K562 (cell line): ENCODE measurements around the gene ALOX12. TPM values are rescaled to one million over a fixed set of nuclear protein-coding genes. Genes with fewer than 3 reads are reported as not detected.
A peak's percentile ranks its signal among the peaks of the same experiment; 100 is the strongest.

Experiments
- COPS2 ChIP-seq: fragments of 450-650 bp; conservative IDR thresholded peaks from 2 replicates; pipeline ENCODE4 v1.6.1; 2016; ENCODE audit warnings: mild to moderate bottlenecking, moderate library complexity
- FOXP1 ChIP-seq: sonication (generic); formaldehyde crosslinking; IDR thresholded peaks from 2 replicates; pipeline ENCODE4 v1.8.0; 2022; ENCODE audit warnings: mild to moderate bottlenecking, missing genetic modification reagents
- JUND ChIP-seq, 2 experiments: IDR thresholded peaks; 2 replicates in 1 of 2; 3 replicates in 1 of 2; pipeline ENCODE4 v1.6.1; 2011; ENCODE audit warnings: borderline replicate concordance in 2 of 2, low read depth in 2 of 2, low read length in 2 of 2, improper control_type of control experiment in 1 of 2, missing biosample characterization in 1 of 2, missing genetic modification characterization in 1 of 2, missing genetic modification reagents in 1 of 2
- MCM2 ChIP-seq: fragments of 450-650 bp; IDR thresholded peaks from 2 replicates; pipeline ENCODE4 v1.6.1; 2017; ENCODE audit warnings: low read depth, mild to moderate bottlenecking
- NELFE ChIP-seq: IDR thresholded peaks from 2 replicates; pipeline ENCODE4 v1.6.1; 2011; ENCODE audit warnings: mild to moderate bottlenecking; ENCODE audit not compliant: insufficient read depth, insufficient read length
- NFE2 ChIP-seq: IDR thresholded peaks from 2 replicates; pipeline ENCODE4 v1.6.1; 2014; ENCODE audit warnings: antibody characterized with exemption, low read depth
- POLR2B ChIP-seq: fragments of 450-650 bp; IDR thresholded peaks from 2 replicates; pipeline ENCODE4 v1.6.1; 2018; ENCODE audit warnings: low read depth; ENCODE audit not compliant: partially characterized antibody
- PTTG1 ChIP-seq: fragments of 450-650 bp; IDR thresholded peaks from 2 replicates; pipeline ENCODE4 v1.6.1; 2016; ENCODE audit warnings: low read depth, mild to moderate bottlenecking, missing genetic modification characterization, missing compliant biosample characterization
- TAF9B ChIP-seq: fragments of 450-650 bp; IDR thresholded peaks from 2 replicates; pipeline ENCODE4 v1.6.1; 2018; ENCODE audit warnings: mild to moderate bottlenecking; ENCODE audit not compliant: partially characterized antibody
- TCF7L2 ChIP-seq: fragments of 150-350 bp; IDR thresholded peaks from 2 replicates; pipeline ENCODE4 v1.6.1; 2016; ENCODE audit warnings: low read depth, mild to moderate bottlenecking, low read length, moderate library complexity
- ZNF146 ChIP-seq: IDR thresholded peaks from one replicate; pipeline ENCODE4 v1.6.1; 2018; ENCODE audit warnings: missing compliant biosample characterization; ENCODE audit not compliant: unreplicated experiment
- ZNF561 ChIP-seq: fragments of 450-650 bp; formaldehyde crosslinking; conservative IDR thresholded peaks from 2 replicates; pipeline ENCODE4 v1.4.0; 2020; ENCODE audit warnings: mild to moderate bottlenecking, moderate library complexity
- polyA plus RNA-seq, 8 experiments: library from polyadenylated mRNA; depleted of rRNA in 4 of 8; stranded (reverse) in 5 of 8; unstranded in 3 of 8; fragments of >200 nt; fragmentation: Nextera tagmentation in 2 of 8; fragmentation: Illumina TruSeq in 1 of 8; extraction: Ambion mirVana in 2 of 8; extraction: Trizol in 1 of 8; gene quantifications; 2 replicates each; pipeline versions ENCODE4 v1.2.1 to v1.2.3, GENCODE V29; 2011 to 2014; ENCODE audit warnings: inconsistent platforms in 1 of 8, missing spikeins in 1 of 8
- total RNA-seq, 7 experiments: library from RNA; depleted of rRNA in 6 of 7; stranded (reverse); fragments of >200 nt in 6 of 7; fragmentation: Illumina TruSeq in 2 of 7; extraction: Trizol in 2 of 7; gene quantifications; 2 replicates each; pipeline versions ENCODE4 v1.2.1 to v1.2.3, GENCODE V29; 2011 to 2021; ENCODE audit warnings: low replicate concordance in 1 of 7
- TF ChIP-seq, protein P1 (sequence below): fragments of 250-450 bp; sonication (Bioruptor Pico); IDR thresholded peaks from 2 replicates; pipeline ENCODE4 v1.4.0; 2020
- TF ChIP-seq, protein P2 (sequence below): sonication (generic); formaldehyde crosslinking; IDR thresholded peaks from 2 replicates; pipeline ENCODE4 v1.8.0; 2022; ENCODE audit warnings: mild to moderate bottlenecking, missing genetic modification reagents
- TF ChIP-seq, protein P3 (sequence below): fragments of 200-400 bp; formaldehyde crosslinking; IDR thresholded peaks from 2 replicates; pipeline ENCODE4 v1.6.1; 2017; ENCODE audit warnings: mild to moderate bottlenecking, low read depth, low read length, moderate library complexity
- TF ChIP-seq, protein P4 (sequence below): sonication (generic); formaldehyde crosslinking; IDR thresholded peaks from 2 replicates; pipeline ENCODE4 v1.8.1; 2022; ENCODE audit warnings: missing genetic modification reagents

Gene ALOX12
- total and polyA plus RNA-seq, 9 of the 15 experiments (the other 6 are each of a cell fraction or from before 2014, with no cell fraction given) = 0.09 to 1.1 (median 0.47) TPM; not detected in 1

DNA sequence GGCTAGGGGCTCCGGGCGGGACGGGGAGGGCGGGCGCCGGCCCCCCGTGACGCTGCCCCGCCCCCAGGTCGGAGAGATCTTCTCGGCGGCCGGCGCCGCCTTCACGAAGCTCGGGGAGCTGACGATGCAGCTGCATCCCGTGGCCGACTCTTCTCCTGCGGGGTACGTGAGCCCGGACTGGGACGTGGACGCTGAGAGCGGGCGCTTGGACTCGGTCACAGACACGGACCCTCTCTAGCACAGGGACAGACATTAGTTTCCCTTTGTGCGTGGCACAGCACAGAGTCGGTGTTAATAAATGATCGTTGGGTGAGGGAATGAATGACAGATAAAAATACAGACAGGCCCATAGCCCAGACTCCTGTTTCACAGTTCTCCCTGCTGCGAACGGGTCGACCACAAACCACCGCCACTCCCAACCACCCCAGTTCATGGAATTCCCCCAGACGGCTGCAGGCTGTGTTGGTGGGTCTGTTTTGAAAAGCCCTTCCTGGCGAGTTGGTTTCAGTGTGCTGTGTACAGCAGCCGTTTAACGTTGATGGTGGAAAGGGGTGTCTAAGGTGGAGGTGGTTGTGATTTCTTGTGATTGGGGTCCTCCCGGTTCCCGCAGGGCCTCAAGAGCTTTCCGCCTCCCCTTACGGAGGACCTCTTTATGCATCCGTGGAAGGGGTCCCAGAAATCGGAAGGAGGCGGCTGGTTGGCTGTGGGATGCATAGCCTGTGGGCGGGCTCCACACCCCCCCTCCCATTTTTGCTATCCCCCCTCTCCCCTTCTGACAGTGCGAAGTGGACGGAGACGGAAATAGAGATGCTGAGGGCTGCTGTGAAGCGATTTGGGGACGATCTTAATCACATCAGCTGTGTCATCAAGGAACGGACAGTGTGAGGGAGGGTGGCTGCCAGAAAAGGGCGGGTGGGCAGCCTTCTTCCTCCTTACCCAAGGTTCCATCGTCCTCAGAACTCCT, 19.4 kb downstream of the ALOX12 start (continued):
- TF ChIP-seq, protein P1, sequence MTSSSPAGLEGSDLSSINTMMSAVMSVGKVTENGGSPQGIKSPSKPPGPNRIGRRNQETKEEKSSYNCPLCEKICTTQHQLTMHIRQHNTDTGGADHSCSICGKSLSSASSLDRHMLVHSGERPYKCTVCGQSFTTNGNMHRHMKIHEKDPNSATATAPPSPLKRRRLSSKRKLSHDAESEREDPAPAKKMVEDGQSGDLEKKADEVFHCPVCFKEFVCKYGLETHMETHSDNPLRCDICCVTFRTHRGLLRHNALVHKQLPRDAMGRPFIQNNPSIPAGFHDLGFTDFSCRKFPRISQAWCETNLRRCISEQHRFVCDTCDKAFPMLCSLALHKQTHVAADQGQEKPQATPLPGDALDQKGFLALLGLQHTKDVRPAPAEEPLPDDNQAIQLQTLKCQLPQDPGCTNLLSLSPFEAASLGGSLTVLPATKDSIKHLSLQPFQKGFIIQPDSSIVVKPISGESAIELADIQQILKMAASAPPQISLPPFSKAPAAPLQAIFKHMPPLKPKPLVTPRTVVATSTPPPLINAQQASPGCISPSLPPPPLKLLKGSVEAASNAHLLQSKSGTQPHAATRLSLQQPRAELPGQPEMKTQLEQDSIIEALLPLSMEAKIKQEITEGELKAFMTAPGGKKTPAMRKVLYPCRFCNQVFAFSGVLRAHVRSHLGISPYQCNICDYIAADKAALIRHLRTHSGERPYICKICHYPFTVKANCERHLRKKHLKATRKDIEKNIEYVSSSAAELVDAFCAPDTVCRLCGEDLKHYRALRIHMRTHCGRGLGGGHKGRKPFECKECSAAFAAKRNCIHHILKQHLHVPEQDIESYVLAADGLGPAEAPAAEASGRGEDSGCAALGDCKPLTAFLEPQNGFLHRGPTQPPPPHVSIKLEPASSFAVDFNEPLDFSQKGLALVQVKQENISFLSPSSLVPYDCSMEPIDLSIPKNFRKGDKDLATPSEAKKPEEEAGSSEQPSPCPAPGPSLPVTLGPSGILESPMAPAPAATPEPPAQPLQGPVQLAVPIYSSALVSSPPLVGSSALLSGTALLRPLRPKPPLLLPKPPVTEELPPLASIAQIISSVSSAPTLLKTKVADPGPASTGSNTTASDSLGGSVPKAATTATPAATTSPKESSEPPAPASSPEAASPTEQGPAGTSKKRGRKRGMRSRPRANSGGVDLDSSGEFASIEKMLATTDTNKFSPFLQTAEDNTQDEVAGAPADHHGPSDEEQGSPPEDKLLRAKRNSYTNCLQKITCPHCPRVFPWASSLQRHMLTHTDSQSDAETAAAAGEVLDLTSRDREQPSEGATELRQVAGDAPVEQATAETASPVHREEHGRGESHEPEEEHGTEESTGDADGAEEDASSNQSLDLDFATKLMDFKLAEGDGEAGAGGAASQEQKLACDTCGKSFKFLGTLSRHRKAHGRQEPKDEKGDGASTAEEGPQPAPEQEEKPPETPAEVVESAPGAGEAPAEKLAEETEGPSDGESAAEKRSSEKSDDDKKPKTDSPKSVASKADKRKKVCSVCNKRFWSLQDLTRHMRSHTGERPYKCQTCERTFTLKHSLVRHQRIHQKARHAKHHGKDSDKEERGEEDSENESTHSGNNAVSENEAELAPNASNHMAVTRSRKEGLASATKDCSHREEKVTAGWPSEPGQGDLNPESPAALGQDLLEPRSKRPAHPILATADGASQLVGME = no peak
- TF ChIP-seq MCM2 = no peak
- TF ChIP-seq TAF9B = no peak
- TF ChIP-seq, protein P2, sequence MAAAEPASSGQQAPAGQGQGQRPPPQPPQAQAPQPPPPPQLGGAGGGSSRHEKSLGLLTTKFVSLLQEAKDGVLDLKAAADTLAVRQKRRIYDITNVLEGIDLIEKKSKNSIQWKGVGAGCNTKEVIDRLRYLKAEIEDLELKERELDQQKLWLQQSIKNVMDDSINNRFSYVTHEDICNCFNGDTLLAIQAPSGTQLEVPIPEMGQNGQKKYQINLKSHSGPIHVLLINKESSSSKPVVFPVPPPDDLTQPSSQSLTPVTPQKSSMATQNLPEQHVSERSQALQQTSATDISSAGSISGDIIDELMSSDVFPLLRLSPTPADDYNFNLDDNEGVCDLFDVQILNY (CRISPR knock-in tag) = no peak
- no peak for TF ChIP-seq ZNF561
- TF ChIP-seq NELFE = no peak
- TF ChIP-seq, protein P3, sequence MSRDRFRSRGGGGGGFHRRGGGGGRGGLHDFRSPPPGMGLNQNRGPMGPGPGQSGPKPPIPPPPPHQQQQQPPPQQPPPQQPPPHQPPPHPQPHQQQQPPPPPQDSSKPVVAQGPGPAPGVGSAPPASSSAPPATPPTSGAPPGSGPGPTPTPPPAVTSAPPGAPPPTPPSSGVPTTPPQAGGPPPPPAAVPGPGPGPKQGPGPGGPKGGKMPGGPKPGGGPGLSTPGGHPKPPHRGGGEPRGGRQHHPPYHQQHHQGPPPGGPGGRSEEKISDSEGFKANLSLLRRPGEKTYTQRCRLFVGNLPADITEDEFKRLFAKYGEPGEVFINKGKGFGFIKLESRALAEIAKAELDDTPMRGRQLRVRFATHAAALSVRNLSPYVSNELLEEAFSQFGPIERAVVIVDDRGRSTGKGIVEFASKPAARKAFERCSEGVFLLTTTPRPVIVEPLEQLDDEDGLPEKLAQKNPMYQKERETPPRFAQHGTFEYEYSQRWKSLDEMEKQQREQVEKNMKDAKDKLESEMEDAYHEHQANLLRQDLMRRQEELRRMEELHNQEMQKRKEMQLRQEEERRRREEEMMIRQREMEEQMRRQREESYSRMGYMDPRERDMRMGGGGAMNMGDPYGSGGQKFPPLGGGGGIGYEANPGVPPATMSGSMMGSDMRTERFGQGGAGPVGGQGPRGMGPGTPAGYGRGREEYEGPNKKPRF = no peak
- TF ChIP-seq PTTG1 (tag) = no peak
- no peak for TF ChIP-seq ZNF146 (CRISPR knock-in tag)
- TF ChIP-seq NFE2 = peak; percentile 25; the same call in 1 of the 2 replicates
- TF ChIP-seq JUND (IDR thresholded peaks at IDR 0.05; ENCODE audit: borderline replicate concordance, low read depth, low read length) = 0 out of 2 replicates have a peak, but pooled peaks have one; percentile 23
- no peak; the same call in 2 of the 3 replicates for TF ChIP-seq JUND (tag; IDR thresholded peaks at IDR 0.05; ENCODE audit: borderline replicate concordance, low read depth, low read length)
- TF ChIP-seq TCF7L2 = no peak
- no peak for TF ChIP-seq COPS2
- TF ChIP-seq POLR2B = peak; percentile 28
- TF ChIP-seq FOXP1 (CRISPR knock-in tag) = no peak
- TF ChIP-seq, protein P4, sequence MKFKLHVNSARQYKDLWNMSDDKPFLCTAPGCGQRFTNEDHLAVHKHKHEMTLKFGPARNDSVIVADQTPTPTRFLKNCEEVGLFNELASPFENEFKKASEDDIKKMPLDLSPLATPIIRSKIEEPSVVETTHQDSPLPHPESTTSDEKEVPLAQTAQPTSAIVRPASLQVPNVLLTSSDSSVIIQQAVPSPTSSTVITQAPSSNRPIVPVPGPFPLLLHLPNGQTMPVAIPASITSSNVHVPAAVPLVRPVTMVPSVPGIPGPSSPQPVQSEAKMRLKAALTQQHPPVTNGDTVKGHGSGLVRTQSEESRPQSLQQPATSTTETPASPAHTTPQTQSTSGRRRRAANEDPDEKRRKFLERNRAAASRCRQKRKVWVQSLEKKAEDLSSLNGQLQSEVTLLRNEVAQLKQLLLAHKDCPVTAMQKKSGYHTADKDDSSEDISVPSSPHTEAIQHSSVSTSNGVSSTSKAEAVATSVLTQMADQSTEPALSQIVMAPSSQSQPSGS (CRISPR knock-in tag) = no peak
